GM19239 (cell line): ENCODE data around the gene RECQL5.

Source experiments
- DNase-seq: peaks from one replicate; pipeline ENCODE4 v3.0.0; 2011; ENCODE audit warnings: low spot score; ENCODE audit not compliant: insufficient read length
- FAIRE-seq: peaks from 2 replicates; lab custom pipeline; 2011; peaks lifted over from hg19 to GRCh38; lab: Jason Lieb, UNC

RECQL5 gene

DNA sequence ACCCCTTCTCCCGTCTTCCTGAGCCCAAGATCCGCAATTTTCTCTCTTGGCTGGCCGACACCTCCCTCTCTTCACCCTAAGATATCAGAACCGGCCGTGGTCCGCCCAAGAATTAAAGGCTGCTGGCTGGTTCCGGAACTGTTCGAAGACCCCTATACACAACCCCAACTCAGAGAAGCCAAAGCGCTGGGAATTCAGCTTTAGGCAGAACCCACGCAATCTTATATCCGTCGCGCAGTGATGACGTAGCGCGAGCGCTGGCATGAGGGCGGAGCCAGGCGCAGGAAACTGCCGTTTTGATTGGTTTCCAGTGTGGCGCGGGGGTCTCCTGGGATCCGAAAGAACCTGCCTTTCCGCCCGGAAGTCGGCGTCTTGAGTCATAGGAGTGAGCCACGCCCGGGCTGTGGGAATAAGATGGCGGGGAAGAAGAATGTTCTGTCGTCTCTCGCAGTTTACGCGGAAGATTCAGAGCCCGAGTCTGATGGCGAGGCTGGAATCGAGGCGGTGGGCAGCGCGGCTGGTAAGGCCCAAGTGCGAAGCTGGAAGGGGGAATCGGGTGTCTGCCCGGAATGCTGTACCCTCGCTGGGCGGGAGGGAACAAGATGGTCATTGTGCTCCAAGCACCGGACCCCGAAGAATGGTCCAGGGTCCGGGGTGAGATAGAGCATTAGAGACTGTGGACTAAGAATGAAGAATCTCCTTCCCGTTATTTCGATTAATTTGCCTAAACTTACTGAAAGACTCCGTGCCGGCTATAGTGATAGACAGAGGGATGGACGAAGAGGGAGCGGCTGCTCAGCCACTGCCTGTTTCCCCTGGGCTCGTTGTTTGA lies at the start of gene RECQL5, which contains the start of gene SAP30BP:
RECQL5 (minus strand) TSS at position 196 of the 832 bp plus-strand sequence. CDS start 597 bp downstream, outside the sequence.
SAP30BP (plus strand) TSS at position 380 of the 832 bp plus-strand sequence; CDS start at position 415, 35 bp downstream.
- DNase-seq (peak; percentile 73), FAIRE-seq (peak; percentile 99)

DNA sequence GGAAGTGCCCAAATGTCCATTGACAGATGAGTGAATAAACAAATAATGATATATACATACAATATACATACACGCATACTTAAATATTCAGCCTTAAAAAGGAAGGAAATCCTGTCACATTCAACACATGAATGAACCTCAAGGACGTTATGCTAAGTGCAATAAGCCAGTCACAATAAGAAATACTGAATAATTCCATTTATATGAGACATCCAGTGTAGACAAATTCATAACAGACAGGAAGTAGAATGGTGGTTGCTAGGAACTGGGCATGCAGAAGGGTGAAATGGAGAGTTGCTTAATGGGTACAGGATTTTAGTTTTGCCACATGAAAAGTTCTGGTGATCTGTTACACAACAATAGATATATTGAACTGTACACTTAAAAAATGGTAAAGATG lies 45.5 kb upstream of the RECQL5 start:
- FAIRE-seq, result no peak
- DNase-seq, result no peak

DNA sequence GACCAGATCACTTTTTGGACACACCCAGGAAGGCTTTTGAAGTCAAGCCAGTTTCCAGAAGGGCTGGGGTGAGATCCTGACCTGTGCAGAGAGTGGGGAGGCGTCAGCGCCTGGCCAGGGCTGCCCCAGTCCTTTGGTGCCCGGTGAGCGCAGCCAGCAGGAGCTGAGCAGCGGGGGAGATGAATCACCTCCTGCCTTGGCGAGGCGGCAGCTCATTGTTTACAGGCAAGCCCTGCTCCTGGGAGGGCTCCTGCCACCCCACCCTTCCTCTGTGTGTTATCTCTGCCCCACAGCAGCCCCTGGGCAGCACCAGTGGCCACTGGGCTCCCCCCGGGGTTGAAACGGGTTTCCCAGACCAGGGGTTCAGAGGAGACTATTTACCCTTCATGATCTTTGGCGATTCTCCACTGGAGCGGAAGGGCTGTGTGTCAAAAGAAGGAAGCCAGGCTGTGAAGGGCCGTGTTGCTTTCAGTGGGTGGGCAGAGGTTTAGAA lies 40.2 kb upstream of the RECQL5 start:
- DNase-seq (no peak), FAIRE-seq (no peak)

DNA sequence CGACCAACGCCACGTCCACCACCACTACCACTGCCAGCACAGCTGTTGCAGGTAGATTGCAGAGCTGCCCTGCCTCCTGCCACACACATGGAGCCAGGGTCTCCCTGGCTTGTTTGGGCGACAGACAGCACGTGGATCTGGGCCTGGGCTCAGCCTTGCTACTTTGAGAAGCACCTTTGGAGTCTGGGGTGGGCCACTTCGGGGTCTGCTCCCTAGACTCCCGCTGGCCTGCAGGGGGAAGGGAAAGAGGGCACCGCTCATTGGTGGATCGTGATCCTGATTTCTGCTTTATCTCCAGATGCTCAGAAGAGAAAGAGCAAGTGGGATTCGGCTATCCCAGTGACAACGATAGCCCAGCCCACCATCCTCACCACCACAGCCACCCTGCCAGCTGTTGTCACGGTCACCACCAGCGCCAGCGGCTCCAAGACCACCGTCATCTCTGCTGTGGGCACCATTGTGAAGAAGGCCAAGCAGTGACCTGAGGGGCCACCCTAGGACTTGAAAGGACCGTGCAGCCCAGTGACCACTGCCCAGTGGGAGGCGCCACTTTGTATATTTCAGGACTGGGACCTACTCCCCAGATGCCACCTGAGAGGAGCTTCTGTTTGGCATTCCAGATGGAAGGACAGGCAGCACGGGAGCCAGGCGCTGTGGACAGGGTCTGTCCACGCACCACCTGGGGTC lies 39.2 kb upstream of the RECQL5 start:
- DNase-seq, result no peak
- FAIRE-seq, result no peak

DNA sequence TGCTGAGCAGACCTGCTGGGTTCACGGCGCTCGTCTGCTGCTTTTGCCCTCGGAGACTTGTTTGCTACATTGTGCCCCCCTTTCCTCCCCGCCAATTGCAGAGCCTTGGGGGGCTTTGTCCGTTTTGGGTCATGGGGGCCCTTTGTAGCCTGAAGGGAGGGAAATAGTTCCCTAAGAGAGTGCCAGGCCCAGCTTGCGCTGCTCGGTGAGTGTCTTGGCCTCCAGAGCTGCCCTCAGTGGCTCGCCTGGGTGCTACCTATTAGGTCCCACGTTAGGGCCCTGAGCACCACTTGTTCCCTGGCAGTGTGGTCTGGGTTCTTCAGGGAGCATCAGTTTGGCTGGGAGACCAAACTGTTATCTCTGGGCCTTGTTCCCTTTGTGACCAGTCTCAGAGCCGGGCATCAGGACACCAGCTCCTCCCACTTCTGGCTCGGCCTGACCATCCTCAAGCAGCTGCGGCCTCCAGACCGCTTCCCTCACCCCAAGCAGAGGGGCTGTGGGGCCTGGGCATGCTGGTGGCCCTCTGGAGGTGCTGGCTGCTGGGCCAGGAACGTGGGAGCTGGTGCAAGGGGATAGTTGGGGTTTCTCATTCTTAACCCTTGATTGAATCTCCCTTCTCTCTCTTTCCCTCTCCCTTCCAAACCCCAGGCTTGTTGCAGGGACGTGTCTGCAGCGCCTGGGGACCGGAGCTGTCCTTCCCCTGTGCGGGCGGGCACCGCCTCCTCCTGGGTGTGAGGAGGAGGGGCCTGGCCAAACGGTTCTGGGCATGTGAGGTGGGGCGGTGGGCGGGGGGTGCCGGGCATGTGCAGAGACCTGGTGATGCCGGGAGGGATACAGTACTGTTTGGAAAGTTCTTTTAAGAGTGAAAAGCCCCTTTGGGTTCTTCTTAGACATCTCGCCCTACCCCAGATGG lies 38.3 kb upstream of the RECQL5 start:
- FAIRE-seq (no peak), DNase-seq (no peak)

DNA sequence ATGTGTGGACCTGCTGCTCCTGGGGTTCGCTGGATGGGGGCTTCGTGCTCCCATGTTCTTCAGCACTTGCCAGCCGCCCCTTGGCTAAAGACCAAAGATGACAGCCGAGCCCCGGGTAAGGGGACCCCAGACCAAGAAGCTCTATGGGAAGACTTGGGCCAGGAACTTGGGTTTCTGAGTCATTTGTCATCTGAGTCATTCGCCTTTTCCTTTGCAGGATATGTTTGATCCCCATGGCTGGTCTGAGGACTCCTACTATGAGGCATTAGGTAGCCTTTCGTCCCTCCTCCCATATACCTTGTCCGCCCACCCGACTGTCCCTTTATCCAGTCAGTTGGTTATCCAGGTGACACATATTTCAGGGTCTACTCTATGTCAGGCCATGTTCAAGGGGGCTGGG lies 36.6 kb upstream of the RECQL5 start:
- DNase-seq, result no peak
- no peak for FAIRE-seq

DNA sequence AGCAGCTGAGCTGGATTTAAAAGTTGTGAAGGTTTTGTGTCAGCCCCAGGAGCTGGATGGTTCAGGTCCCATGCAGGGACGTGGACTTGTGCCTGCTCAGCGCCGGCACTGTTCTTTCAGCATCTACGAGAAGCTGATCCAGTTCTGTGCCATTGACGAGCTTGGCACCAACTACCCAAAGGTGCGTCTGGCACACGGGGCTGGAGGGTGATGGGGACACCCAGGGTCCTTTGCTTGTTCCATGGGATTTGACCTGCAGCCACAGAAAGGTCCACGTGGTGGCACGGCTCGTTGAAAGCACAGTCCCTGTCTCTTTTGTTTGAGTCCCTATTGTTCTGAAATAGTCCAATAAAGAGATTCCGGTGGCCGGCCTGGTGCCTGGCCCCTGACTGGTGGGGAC lies 36.2 kb upstream of the RECQL5 start:
- DNase-seq, result no peak
- no peak for FAIRE-seq

DNA sequence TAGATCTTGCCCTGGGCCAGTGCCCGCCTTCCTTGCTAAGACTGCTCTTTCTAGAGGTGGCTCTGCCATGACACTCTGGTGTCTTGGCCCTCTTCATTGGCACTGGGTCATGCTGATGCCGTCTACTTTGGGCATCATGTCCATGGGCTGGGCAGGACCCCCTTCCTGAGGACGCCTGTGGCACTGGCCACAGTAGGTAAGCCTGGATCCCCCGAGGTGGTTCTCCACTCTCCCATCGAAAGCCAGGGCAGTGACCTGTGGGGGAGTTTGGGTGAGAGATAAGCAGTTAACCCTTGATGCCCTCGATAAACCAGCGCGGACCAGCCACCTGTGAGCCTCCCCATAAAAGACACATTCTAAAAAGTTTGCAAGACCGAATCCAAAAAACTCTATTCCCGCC lies 34.3 kb upstream of the RECQL5 start:
- no peak for FAIRE-seq
- no peak for DNase-seq

DNA sequence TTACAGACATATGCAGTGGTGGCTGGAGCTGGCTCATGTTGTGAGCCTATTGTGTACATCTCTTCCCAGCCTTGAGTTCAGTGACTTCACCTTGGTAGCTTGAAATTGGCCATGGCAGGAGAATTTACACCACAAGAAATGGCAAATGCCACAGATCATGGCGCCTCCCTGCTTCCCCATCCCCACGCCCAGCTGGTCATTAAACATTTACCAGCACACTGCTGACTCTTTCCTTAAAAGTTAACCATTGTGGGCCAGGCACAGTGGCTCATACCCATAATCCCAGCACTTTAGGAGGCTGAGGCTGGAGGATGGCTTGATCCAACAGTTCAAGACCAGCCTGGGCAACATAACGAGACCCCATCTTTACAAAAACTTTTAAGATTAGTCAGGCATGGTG lies 31.7 kb upstream of the RECQL5 start:
- no peak for FAIRE-seq

DNA sequence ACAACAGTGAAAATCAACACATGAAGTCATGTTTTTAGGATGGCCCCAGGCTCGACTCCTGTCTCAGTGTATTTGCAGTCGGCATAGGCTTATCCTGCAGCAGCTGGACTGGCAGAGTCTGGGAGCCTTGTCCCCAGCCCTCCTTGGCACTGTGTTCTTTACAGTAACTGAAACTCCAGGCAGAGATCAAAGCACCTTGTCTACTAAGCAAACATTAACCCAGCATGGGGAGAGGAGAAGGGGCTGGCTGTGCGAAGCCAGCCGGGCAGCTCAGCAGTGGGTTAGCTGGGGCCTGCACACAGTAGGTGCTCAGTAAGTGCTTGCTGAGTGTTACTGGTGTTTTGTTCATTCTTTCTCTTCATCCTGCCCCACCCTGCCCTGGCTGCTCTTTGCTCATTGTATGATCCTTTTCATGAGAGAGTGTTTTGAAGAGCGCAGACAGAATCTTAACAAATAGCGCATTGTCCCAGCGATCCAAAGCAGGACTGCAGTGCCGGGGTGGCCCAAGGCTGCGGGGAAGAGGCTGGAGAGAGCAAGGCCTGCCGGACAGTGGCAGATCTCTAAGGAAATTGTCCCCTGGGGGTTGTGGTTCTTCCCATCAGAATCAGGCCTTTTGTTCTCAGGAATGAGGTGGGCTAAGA lies 30.8 kb upstream of the RECQL5 start:
- FAIRE-seq (no peak), DNase-seq (no peak)

More for the DNA sequence above, 31.7 kb upstream of the RECQL5 start:
- DNase-seq, result no peak

DNA sequence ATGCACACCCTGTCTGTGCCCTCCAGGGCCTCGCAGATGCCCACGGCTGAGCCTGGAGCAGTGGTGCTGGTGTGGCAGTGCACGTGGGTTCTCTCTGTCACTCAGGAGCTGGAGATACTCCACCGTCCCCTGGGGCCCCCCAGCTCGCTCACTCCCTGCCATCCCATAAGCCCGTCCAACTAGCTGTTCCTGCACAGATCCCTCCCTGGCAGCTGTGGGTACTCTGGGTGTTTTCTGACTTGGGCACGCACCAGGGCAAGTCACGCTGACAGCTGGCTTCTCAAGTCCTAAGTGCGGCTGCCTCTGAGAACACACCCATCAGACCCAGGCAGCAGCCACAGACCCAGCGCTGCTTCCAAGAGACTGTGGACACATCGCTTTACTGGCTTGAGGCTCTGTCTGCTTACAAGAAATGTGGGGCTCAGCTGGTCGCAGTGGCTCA lies 28.9 kb upstream of the RECQL5 start:
- no peak for FAIRE-seq
- DNase-seq, result no peak

DNA sequence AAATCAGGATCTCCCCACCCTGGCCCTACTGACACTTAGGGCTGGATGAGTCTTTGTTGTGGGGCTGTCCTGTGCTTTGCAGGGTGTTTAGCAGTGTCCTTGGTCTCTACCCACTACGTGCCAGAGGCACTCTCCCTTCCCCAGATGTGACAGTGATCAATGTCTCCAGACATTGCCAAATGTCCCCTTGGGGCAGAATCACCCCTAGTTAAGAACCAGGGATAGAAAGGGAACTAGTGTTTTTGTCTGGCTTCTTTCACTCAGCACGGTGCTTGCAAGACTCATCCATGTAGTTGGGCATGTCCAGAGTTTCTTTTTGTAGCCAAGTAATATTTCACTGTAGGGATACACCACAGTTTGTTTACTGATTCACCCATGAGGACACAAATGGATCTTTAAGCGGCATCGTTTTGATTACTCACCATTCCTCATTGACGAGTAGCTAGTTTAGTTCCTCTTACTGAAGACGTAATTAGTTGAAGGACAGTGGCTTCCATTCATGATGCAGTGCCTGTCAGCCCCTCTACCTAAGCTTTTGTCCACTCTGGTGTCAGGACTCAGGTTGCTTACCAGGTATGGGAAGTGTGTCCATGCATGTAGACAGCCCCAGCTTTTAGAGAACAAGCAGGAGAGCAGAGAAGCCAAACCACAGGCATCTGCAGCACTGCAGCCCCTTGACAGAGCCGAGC lies 28.3 kb upstream of the RECQL5 start:
- DNase-seq (no peak), FAIRE-seq (no peak)

DNA sequence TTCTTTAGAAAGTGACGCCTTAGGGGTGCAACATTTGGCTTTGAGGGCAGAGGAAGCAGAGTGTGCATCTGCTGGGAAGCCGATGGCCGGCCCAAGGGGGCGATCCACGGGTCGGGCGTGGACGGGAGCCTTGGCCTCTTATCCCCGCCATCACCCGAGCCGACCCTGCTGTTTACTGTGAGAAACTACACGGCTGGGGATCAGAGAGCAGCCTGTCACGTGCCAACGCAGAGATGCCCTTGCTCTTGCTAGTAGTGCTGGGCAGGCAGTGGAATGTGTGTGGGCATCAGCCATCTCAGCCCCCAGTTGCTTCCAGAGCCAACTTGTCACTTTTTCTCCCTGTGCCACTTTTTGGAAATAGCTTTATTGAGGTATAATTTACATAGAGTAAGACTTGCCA lies 27.6 kb upstream of the RECQL5 start:
- FAIRE-seq (no peak), DNase-seq (no peak)

DNA sequence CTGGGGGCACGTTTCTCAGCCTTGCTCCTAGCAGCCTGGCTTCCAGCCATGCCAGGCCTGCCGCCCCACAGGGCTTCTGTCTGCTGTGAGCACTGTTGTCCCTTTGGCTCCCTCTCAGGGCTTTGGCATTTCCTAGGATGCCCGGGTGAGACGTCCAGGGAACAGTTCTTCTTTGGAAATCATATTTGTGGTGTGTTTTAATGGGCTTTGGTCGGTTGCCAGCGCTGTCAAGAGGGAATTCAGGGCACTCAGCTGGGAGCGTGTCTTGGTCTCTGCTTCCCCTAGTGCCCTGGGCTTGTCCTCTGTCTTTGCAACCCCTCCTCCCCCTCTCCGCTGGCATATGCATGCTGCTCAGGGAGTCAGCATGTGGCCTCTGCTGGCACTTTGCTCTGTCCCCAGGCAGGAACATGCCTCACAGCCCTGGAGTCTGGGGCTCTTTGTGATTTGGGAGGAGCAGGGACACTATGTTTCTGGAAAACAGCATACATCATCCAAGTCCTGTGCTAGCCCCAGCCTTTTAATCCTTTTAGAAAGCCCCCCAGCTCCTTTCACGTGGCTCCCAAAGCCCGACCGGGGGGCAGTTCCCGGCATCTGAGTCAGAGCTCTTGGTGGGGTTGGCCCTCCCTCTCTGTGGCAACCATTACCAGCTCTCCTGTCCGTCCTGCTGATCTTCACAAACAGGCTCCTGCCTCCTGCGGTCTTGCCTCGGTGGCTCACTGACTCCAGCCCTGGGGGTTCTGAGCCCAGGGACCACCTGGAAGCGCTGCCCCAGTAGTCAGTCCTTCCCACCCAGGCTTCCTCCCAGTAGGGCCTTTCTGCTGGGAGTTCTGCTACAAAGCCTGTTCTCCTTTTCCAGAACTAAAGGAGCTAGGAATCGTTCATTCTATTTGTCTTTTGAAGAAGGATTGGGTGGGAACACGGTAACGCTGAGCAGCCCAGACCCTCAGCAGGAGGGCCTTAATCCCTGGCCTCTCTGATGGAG lies 26.8 kb upstream of the RECQL5 start:
- no peak for DNase-seq
- no peak for FAIRE-seq

DNA sequence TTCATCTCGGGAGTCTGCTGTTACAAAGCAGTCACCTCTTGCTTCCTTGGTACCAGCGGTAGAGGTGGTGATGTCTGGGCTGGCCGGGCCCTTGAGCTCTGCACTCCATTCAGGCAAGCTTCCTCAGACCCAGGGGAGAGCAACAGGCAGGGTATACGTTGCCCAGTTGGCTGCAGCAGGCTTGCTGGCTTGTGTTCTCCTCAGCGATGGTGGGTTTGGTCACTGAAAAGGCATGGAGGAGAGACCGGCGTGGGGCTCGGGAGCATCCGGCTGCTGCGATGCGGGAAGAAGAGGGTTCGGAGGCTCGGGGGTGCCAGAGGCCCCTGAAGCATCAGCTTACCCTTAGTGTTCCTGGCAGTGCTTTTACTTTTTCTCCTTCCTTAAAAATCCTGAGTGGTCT lies 26.0 kb upstream of the RECQL5 start:
- FAIRE-seq, result no peak

DNA sequence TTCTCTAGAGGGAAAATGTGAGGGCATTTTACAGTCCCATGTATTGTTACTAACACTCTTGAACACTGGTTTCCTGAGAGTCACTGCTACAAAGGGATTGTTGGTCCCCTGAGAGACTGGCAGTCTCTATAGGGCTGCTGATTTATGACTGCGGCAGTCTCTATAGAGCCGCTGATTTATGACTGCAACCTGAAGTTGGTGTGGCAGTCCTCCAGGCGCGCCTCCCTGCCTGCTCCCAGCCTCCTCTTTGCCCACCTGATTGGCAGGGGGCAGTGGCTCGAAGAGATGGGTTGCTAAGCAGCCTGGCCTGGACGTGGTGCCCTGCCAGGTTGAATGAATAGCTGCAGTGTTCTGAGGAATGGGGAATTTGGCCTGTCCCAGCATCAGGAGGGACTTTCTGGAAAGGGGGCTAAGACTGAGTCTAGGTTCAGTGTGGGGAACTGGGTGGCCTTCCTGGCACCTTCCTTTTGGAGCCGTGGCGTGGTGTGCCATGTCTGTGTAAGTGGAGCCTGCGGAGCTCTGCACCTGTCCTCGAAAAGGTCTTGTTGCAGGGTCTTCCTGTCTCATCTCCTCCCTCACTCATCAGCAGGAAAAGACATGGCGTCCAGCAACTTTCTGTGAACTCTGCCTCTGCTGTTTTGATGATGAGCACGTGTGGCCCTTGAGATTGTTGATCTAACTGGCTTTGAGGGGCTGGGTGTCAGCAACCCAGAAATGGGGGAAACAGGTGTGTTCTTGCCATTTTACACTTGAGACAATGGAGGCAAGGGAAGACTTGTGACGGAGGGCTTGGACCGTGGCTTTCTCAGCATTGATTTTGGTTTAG lies 25.1 kb upstream of the RECQL5 start:
- no peak for FAIRE-seq

More for the DNA sequence above, 26.0 kb upstream of the RECQL5 start:
- DNase-seq, result no peak

DNA sequence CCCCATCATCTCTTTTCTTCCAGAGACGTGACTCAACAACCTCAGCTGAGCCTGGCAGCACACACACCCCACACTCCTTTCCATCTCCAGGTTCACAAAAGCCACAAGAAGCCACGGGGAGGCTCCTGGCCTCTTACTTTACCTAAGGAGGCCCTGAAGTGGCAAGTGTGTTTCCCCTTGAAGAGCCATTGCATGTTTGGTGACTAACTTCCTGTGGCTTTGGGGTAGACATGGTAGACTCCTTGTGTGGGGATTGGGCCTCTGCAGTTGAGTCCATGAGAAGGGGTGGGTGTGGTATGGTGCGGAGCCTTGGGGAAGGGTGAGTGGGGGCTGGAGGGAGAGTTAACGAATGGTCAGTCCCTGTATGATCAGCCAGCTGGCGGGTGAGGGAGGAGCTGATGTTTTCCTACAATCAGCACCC lies 24.4 kb upstream of the RECQL5 start:
- FAIRE-seq (no peak), DNase-seq (no peak)

More for the DNA sequence above, 25.1 kb upstream of the RECQL5 start:
- no peak for DNase-seq
